ENCODE measurements around the gene MAP2K2.
A peak's percentile ranks its signal among the peaks of the same experiment; 100 is the strongest.

Gene MAP2K2

DNA sequence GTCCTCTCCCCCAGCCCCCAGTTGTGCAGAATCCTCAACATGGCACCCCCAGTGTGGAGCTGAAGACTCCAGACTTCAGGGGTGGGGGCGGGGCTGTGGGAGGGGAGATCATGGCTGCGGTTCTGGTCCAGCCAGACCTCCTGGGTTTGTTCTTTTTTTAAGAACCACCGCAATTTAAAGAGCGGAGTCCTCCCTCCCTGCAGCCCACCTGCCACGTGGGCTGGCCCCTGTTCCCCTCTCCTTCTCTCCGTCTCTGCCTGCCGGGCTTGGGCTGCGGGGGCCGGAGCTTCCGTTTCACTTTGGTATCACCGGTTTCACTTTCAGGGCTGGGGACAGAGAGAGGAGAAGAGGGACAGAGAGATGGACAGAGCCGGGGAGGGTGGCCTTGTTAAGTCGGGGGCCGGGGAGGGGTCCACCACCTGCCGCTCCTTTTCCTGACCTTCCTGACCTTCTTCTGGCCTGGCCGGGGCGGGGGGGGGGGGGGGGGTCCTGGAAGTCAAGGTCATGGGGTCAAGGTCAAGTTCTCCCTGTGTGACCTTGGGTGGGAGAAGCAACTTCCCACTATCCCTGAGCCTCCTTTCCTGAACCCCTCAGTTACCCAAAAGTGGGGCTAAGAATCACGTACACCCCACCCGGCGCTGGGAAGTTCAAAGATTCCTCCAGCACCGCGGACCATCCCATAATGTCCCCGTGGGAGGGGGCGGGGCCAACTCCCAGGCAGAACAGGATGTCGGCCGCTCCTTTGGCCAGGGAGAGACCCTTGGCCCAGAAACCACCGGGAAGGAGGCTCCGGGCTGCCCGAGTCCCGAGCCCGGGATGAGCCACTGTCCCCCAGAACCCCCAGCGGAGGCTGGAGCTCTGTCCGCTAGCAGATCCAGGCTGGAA is 45.9 kb downstream of the MAP2K2 start:
- DNase-seq, result peak; percentile 50

DNA sequence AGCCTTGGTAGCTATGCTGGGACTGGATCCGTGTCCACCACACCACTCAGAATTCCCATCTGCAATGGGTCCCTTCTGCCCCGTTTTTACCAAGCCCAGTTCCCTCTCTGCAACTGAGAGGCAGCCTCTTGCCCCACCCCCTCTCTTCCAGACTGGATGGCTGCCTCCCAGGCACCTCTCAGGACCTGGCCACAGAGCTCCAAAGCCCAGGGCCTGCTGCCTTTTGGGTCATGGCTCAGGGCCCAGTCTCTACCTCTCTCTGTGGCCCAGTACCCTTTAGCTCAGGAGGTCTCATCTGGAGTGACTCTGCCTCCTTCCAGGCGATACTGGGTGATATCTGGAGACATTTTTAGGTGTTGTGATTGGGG is 46.9 kb downstream of the MAP2K2 start:
- DNase-seq, result no peak

DNA sequence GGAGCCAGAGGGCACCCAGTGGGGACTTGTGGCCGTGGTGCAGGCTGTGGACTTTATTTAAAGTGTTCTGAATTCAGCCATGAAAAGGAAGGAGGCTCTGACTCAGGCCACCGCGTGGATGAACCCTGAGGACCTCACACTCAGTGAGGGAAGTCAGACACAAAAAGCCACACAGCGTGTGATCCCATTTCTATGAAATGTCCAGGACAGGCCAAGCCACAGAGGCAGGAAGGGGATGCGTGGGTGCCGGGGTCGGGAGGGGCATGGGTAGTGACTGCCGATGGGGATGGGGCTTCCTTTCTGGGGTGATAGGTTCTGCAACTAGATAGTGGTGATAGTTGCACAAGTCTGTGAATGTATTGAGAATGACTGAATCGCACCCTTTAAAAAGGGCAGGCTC is 48.5 kb downstream of the MAP2K2 start:
- no peak for DNase-seq

DNA sequence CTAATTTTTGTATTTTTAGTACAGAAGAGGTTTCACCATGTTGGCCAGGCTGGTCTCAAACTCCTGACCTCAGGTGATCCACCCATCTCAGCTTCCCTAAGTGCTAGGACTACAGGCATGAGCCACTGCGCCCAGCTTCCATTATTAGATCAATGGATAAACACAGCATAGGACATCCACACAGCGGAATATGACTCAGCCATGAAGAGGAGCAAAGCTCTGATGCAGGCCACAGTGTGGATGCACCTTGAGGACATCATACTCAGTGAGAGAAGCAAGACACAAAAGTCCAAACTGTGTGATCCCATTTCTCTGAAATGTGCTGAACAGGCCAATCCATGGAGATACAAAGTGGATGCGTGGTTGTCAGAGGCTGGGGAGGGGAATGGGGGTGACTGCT is 52.3 kb downstream of the MAP2K2 start:
- no peak for DNase-seq

DNA sequence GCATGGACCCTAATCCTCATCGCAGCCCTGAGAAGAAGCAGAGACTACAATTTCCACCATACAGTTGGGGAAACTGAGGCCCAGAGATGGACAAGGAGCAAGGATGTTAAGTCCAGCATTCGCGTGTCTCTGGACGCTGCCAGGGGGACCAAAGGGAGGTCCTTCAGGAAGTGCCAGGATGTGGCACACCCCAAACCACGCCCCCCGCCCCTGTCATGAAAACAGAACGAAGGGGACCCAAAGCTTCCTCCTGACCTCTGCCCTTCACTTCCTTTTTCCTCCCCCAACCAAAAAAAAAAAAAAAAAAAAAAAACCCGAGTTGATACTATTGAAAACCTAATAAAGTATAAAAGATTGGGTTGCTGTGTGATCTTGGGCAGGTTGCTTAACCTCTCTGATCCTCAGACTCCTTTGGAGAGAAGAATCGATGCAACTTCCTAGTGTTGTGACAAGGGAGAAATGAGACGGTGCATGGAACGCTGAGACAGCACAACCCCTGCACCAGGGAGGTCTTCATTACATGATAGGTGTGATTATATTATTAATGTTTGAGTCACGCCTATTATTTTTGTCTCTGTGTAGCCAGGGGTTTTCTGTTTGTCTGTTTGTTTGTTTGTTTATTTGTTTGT is 54.5 kb downstream of the MAP2K2 start:
- peak; percentile 56 for DNase-seq

DNA sequence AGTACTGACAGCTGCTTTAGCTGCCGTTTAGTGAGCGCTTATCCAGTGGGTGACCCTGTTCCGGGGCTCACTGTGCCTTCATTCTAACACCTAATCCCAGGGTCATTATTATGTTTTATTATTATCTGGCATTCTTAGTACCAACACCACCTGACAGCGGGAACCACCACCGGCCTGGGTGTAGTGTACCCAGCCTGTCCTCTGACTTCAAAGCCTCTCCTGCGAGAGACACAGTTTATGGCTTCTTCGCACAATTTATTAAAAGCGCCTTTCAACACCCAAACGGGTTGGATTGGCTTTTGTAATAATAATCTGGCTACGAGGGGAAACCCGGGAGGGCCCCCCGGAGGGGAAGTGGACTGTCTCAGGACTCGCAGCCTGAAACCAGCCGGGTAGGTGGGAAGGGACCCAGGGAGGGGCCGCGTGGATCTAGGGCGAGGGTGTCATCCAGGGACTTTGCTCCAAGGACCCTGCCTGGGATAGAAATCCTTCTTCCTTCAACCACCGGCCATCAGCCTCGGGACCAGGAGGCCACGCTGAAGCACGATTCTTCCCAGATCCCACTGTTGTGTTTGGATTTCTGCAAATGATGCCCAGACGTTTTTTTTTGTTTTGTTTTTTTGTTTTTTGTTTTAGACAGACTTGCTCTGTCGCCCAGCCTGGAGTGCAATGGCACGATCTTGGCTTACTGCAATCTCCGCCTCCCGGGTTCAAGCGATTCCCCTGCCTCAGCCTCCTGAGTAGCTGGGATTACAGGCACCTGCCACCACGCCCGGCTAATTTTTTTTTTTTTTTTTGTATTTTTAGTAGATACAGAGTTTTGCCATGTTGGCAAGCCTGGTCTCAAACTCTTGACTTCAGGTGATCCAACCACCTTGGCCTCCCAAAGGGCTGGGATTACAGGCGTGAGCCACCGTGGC is 55.6 kb downstream of the MAP2K2 start:
- DNase-seq, result no peak

DNA sequence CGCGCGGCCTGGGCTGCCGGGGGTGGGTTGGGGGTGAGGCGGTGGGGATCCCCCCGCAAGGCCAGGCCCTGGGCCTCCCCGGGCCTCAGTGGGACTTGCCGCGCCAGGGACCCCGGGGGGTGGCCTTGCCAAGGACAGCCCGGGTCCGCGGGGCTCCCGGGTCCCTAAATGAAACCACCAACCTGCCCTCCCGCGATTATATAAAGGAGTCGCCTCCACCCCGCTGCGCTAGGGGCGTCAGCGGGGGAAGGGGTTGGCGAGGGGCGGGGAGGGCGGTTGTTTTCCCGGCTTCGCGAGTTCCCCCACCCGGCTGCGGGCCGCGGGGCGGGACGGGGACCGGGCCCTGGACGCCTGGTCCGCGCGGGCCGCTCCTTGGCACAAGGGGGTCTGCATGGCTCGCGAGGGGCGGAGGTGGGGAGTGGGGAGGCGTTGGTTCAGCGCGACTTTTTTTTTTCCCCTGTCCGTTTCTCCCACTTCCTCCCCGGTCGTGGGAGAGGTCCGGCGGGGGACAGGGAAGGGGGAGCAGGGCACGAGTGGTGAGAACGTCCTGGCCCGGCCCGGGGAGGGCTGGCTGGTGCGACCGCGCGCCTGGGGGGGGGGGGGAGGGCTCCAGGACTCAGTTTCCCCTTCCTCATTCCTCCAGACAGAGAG is 56.4 kb downstream of the MAP2K2 start:
- DNase-seq, result no peak

DNA sequence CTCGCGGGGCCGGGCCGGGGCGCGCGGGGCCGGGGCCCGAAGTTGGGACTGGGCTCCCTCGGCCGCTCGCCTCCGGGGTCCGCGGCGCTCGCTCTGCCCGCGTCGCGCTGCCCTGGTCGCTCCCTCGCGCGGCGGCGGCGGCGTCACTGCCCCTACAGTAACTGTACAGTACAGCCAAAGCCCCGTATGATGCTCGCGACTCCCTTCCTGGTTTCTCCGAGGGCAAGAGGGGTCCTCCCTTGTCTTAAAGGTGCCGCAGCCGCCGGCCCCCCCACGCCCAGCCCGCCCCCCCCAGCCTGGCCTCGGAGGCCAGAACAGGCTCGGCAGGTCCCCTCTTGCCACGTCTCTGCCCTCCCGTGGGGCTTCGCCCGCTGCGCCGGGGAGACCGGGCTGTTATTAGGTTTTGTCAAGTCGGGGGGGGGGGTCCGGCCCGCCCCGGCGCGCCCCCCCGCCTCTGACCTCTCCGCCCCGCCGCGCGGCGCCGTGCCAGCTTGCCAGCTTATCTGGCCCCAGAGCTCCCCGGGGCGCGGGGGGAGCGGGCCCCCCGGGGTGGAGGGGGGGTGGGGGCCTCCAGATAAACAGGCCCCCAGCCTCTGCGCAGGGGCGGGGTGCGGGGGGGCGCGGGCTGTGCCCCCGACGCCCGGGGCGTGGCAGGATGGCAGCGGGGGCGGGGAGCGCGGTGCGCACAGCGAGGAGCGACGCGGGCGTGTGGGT is 57.1 kb downstream of the MAP2K2 start, which contains the start of gene ZBTB7A:
TSS of gene ZBTB7A (minus strand) at position 218 of the 714 bp plus-strand sequence. CDS start 11,667 bp downstream, outside the sequence.
- peak; percentile 76 for DNase-seq

DNA sequence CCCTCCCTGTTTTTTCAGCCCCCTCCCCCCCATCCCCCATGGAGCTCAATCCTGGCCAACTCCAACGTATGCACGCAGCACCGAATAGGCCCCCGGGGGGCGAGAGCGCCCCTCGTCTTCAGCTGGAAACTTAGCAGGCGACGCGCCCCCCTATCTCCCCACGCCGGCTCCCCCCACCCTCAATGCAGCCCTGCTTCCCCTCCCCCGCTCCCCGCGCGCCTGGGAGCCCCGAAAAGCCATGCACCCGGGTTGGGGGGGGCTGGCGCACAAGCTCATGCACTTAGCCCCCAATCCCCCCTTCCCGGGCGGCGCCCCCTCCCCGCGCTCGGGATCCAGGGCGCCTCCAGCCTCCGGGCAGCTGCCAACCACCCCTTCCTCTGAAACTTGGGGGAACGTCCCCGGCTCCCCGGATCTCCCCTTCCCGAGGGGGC is 57.7 kb downstream of the MAP2K2 start:
- DNase-seq, result no peak

DNA sequence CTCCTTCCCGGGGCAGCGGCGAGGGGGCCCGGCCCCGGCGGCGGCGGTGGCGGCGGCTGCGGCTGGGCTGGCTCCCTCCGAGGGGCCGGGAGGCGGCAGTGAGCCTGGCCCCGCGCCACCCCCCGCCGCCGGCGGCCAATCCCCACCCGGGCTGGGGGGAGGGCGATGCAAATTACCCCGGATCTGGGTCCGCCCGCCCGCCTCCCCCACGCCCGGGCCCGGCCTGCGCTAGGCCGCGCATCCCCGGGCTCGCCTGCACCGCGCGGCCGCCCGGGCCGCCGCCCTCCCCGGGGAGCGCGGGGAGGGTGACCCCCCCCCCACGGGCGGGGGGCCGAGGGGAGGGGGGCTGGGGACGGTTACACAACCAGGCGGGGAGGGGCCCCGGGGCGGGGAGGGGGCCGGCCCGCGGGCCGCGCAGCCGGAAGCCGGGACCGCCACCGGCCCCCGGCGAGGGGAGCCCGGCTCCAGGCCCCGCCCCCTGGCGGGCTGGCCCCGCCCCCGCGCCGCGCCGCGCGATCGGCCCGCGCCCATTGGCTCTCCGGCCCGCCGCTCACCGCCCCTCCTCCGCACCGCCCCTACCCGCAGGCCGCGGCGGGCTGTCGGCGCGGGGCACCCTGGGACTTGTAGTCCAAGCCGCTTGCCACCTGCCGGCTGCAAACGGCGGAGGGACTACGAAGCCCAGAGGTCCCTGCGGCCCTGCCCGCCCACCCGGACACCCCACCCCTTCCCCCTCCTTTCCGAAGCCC is 58.3 kb downstream of the MAP2K2 start:
- DNase-seq, result peak; percentile 95

DNA sequence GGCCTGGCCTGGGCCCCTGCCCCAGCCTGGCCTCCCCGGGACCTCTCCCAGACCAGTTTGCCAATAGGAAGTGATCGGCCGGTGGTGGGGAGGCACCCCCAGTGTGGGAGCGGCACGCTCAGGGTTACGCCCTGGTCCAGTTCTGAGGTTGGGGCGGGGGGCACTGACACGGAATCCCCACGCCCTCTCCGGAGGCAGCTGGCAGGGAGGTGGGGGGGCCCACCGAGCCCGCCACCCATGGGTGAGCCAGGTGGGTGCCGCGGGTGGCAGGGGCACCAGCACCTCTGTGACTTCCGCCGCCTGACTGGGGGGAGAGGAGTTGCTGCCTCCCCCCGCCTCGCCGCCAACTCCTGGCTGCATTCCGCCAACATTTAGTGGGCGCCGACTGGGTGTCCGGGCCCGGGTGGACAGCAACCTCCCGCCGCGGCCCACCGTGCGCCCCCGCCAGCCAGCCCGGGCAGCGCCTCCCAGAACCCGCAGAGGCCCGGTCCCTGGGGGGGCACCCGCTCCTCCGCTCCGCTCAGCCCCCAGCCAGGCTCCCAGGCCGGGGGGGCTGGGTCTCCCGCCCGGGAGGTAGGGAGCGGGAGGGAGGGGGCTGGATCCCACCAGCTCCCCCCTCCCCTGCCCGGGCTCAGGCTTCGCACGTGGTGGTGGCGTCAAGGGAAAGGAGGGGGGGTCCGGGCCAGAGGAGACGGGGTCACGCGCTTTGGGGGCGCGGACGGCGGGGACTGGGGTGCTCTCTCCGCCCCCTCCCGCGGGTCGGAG is 59.2 kb downstream of the MAP2K2 start:
- DNase-seq, result peak; percentile 40

DNA sequence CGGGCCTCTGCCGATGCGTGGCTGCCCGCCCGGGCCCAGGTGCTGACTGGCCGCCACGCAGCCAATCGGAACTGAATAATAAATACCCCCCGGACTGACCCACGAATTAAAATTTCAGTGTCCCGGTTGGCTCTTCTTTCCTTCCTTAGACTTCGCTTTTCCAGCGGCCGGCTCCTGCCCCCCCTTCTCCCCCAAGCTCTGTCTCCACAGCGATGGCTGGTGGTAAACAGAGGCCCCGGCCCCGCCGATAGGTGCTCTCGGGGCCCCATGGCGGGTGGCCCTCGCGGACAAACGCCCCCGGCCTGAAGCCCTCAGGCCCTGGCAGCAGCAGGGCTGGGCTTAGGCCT is 59.8 kb downstream of the MAP2K2 start:
- no peak for DNase-seq

DNA sequence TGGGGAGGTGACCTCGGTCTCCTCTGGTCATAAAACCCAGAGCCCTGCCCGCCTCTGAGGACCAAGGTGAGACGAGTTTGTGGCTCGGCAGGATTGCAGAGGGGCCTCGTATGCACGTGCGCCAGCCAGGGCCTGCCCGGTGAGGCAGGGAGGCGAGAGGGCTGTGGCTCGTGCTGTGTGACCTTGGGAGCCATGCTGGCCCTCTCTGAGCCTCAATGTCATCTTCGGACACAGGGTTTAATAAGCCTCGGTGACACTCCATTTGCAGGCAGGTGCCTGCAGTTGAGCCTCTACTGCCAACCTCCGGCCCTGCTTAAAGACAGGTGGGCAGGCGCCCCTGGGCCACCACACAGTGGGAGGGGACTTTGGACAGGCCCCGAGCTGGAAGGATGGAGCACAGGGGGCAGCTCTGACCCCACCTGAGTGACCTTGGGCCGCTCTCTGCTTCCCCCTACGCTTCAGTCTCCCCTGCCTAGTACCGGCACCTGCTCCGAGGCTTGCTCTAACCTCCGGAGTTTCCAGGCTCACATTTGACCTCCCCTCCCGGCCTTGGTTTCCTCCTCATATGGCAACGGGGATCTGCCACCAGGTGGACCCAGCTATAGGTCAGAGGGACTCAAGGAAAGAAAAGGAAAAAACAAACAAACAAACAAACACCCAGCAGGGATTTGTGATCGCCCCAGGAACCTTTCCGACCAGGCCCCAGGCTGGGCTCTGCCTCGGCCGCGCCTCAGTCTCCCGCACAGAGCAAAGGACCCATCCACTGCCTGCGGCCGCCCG is 60.4 kb downstream of the MAP2K2 start:
- no peak for DNase-seq

DNA sequence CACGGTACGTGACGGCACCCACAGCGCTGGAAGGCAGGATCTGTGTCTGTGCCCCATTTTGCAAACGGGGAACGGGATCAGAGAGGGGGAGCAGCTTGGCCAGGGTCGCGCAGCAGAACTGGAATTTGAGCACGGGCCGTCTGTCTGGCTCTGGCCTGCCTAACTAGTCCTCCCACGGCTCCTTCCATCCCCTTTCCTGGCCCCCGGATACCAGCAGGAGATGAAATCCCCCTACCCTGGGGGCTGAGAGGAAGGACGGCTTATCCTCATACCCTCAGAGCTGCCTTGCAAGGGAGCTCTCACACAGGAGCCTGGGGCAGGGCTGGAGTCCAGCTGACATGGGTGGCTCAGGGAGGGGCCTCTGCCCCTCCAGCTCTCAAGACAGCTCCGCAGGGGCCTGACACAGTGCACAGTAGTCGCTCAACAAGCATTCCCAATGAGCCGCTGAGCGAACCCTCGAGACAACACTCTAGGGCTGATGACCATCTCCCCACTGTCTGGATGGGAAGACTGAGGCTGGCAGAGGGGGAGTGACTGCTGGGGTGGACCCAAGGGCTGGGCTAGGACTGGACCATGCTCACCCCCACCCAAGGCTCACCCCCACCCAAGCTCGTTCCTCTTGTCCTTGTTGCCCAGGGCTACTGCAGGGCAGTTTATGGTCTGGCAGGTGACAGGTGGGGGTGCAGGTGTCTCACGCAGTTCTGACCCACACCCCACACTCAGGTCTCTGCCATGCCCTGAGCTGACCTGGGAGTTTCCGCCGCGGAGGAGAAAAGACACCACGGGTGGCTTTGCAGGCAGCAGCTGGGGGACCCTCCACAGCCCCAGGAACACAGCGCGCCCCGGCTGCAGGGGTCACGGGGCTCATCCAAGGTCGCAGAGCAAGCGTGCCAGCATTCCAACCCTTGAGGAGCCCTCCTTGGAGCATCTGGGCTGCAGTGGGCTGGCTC is 61.2 kb downstream of the MAP2K2 start:
- DNase-seq, result no peak

DNA sequence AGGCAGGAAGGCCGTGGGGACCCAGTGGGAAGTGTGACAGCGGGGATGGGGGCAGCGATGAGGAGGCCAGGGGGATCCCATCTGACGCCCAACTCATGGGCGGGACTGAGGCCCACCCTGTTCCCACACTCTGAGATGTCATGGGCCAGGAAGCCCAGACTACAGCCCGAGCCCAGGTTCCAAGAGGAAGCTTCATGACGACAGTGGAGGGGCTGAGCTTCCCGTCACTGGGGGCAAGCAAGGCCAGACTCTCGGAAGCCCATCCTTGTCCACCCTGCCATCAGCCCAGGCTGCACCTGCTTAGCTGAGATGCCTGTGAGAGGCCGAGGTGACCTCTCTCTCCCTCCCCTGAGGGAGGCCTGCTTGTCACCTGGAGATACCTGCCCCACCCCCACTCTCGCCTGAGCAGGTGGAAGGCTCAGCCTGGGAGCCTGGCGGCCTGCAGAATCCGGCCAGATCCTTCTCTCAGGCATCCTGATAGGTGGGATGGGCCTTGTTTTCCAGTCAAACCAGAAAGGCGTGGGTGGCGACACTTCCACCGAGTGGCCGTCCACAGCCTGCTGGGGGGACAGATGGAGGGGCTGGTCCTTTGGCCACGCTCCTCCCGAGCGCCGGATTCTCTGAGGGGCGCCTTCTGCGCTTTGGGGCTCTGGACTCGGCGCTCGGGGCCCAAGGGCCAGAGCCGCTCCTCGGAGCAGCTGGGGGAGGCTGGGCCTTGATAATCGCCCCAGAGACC is 62.1 kb downstream of the MAP2K2 start:
- DNase-seq, result no peak

DNA sequence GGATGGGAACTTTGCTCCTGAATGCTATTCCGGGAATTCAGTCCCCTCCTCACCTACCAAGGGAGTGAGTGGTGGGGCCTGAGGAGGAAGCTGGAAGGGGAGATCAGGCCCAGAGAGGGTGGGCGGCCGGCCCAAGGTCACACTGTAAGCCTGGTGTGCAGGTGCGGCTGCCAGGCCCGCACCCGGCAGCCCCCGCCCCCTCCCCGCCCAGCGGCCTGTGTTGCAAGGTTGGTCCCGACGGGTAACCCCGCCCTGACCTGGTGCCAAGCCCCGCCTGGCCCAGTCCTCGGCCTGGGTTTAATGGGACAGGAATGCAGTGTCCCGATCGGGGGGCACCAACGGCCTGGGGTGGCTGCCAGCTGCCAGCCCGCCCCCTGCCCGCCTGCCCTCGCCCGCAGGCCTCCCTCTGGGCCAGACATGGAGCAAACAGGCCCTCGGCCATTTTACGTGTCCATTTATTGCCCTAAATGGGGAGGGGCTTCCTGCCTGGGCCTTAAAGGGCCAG is 62.7 kb downstream of the MAP2K2 start:
- DNase-seq, result no peak

DNA sequence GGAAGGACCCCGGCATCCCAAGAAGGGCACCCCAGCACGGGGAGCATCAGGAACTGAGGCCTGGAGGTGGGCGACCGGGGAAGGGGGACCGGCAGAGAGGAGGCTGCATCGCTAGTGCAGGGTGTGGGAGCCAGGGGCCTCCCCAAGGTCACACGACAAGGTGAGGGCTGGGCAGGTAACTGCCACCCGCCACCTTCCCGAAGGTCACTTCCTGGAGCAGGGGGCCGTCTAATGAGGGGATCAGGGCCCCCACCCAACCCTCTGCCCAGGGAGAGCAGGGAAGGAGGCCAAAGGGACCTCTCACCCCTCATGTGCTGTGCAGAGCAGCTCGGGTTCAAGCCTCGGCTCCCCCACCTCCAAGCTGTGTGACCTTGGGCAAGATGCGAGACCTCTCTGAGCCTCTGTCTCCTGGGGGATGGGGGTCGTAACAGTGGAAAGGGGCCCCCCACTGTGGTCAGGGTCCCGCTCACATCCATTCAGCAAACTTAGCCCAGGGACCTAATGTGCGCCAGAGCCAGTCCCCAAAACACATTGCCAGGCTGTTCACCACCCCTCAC is 63.2 kb downstream of the MAP2K2 start:
- DNase-seq, result no peak

All from stimulated activated CD4-positive, alpha-beta T cell treated with anti-CD3 and anti-CD28 coated beads, Interleukin-4, amount 100 ng/mL, for 24 hours (primary cell).